HL-60 (cell line): Measurements from ENCODE around the gene HLA-DOB.
A peak's percentile ranks its signal among the peaks of the same experiment; 100 is the strongest.

Experiments used
- DNase-seq, 2 experiments: peaks; one replicate each; pipeline ENCODE4 v3.0.0-alpha.2; 2010 to 2020; ENCODE audit warnings: low read depth in 1 of 2, low spot score in 1 of 2
- H3K27ac ChIP-seq: fragments of 250-450 bp; sonication (Bioruptor Pico); replicated peaks from 2 replicates; pipeline ENCODE4 v1.5.1; 2020; ENCODE audit warnings: mild to moderate bottlenecking, moderate library complexity
- H3K27me3 ChIP-seq: fragments of 250-450 bp; sonication (Bioruptor Pico); 2 replicates; pipeline ENCODE4 v1.5.1; 2021; ENCODE audit warnings: mild to moderate bottlenecking, moderate library complexity; ENCODE audit not compliant: insufficient read depth, poor library complexity, severe bottlenecking
- H3K4me3 ChIP-seq: replicated peaks from 2 replicates; pipeline ENCODE4 v1.5.1; 2011; ENCODE audit warnings: mild to moderate bottlenecking, control low read depth, low read length; ENCODE audit not compliant: insufficient read depth
- GABPA ChIP-seq: IDR thresholded peaks from 2 replicates; pipeline ENCODE4 v1.6.1; 2012; ENCODE audit warnings: low read depth
- POLR2AphosphoS5 ChIP-seq: IDR thresholded peaks from 2 replicates; pipeline ENCODE4 v1.6.1; 2012; ENCODE audit warnings: low read depth
- REST ChIP-seq: IDR thresholded peaks from 2 replicates; pipeline ENCODE4 v1.6.1; 2012; ENCODE audit warnings: low read depth; ENCODE audit not compliant: insufficient replicate concordance
- SPI1 ChIP-seq: IDR thresholded peaks from 2 replicates; pipeline ENCODE4 v1.6.1; 2012; ENCODE audit warnings: low read depth, mild to moderate bottlenecking, borderline replicate concordance
- TF ChIP-seq, protein P1 (sequence below): IDR thresholded peaks from one replicate; pipeline ENCODE4 v1.5.1; 2011; ENCODE audit warnings: low read length, control low read depth, inconsistent platforms; ENCODE audit not compliant: insufficient read depth

The HLA-DOB gene

DNA sequence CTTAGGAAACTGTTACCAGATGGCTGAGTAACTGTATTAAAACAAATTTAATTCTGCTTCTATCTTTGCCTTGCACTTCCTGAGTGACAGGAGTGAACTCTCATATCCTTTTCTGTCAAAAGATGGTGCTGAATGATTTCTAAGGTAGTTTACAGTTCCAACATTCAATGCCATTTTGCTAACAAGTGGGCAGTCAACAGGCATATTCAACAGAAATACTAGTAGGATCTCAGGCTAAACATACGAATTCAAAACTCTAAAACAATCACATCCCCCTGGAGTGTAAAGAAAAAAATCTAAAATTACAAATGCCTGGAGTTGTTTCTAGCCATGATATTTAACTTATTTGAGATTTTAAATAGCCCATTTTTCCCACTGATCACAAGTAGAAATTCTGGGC lies 43.9 kb upstream of the HLA-DOB start:
- Histone ChIP-seq H3K27me3 (no peaks in the 10 kb centered on the region), H3K27ac (no peak overlapping the region), H3K4me3 (no peak overlapping the region)
- DNase-seq: no peak
- no peak for TF ChIP-seq GABPA

GRCh38 chr6:32858194-32858593 lies 41.4 kb upstream of the HLA-DOB start:
- no peak for TF ChIP-seq POLR2AphosphoS5
- TF ChIP-seq SPI1: 0 out of 2 replicates have a peak, but pooled peaks have one; percentile 9
- no peak for DNase-seq
- H3K4me3 ChIP-seq: no peak overlapping the region
- H3K27me3 ChIP-seq: no peaks in the 10 kb centered on the region
- H3K27ac ChIP-seq: no peak overlapping the region

GRCh38 chr6:32857156-32857891 lies 40.5 kb upstream of the HLA-DOB start:
- Histone ChIP-seq H3K27me3 (no peaks in the 10 kb centered on the region), H3K4me3 (no peak overlapping the region), H3K27ac (no peak overlapping the region)
- TF ChIP-seq SPI1 (no peak), GABPA (no peak), POLR2AphosphoS5 (no peak), REST (no peak)
- TF ChIP-seq, protein P1, sequence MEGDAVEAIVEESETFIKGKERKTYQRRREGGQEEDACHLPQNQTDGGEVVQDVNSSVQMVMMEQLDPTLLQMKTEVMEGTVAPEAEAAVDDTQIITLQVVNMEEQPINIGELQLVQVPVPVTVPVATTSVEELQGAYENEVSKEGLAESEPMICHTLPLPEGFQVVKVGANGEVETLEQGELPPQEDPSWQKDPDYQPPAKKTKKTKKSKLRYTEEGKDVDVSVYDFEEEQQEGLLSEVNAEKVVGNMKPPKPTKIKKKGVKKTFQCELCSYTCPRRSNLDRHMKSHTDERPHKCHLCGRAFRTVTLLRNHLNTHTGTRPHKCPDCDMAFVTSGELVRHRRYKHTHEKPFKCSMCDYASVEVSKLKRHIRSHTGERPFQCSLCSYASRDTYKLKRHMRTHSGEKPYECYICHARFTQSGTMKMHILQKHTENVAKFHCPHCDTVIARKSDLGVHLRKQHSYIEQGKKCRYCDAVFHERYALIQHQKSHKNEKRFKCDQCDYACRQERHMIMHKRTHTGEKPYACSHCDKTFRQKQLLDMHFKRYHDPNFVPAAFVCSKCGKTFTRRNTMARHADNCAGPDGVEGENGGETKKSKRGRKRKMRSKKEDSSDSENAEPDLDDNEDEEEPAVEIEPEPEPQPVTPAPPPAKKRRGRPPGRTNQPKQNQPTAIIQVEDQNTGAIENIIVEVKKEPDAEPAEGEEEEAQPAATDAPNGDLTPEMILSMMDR: no peak
- DNase-seq: no peak

DNA sequence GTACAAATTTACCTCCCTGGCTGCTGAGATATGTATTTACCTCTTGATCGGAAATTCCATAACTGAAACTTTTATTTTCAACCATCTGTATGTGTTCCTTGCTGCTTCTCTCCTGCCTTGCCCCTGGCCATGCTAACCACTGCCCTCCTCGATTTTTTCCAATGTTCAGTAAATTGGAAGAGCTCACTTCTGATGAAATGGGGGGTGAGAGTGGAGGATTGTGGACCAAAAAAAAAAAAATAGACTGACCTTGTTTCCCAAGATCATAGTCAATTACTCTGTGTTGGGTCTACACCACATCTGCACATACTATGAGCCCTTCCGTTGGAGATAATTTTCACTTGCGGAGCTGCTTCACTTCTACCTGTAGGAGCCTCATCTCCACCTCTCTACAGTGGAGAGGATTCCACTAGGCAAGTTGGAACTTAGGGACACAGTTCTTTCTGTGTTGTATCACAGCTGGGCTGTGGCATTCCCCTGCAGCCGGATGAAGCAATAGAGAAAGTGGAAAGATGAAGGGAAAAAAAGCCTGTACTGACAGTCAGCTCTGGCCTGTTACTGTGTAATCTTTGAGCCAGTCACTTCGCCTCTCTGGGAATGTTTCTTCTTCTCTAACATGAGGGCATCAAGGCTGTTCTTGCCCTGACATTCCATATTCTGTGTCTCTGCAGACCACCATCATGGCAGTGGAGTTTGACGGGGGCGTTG lies 38.8 kb upstream of the HLA-DOB start:
- TF ChIP-seq, protein P1: no peak
- TF ChIP-seq GABPA (no peak), SPI1 (no peak), POLR2AphosphoS5 (no peak), REST (no peak)
- H3K27me3 ChIP-seq: no peaks in the 10 kb centered on the region
- H3K27ac ChIP-seq: no peak overlapping the region
- no peak for DNase-seq
- no peak overlapping the region for H3K4me3 ChIP-seq
